ENCODE results near the gene LAMA5. TPM values are rescaled to one million over a fixed set of nuclear protein-coding genes. Genes with fewer than 3 reads are reported as not detected.

The LAMA5 gene
- total RNA-seq, 1 experiment from 2014 or later, result 1,050 TPM

DNA sequence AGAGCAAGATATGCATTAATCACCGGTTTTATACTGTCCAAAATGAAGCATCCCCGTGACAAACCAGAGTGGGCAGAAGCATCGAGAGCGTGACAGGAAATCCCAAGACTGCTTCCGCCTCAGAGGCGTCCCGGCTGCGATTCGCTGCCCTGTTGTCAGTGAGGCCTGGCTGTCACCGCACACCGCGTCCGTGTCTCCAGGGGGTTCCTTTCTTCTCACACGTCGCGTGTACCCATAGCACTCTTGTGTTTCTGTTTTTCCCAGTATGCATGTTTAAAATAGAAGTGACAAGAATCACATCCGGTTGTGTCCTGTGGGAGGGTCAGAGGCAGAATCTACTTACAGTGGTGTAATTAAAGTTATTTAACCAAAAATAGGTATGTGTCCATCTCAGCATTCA lies 72.6 kb downstream of the LAMA5 start:
- TF ChIP-seq, protein P1, sequence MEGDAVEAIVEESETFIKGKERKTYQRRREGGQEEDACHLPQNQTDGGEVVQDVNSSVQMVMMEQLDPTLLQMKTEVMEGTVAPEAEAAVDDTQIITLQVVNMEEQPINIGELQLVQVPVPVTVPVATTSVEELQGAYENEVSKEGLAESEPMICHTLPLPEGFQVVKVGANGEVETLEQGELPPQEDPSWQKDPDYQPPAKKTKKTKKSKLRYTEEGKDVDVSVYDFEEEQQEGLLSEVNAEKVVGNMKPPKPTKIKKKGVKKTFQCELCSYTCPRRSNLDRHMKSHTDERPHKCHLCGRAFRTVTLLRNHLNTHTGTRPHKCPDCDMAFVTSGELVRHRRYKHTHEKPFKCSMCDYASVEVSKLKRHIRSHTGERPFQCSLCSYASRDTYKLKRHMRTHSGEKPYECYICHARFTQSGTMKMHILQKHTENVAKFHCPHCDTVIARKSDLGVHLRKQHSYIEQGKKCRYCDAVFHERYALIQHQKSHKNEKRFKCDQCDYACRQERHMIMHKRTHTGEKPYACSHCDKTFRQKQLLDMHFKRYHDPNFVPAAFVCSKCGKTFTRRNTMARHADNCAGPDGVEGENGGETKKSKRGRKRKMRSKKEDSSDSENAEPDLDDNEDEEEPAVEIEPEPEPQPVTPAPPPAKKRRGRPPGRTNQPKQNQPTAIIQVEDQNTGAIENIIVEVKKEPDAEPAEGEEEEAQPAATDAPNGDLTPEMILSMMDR (IDR thresholded peaks at IDR 0.05; ENCODE audit: insufficient read depth in 1 of 2, low read depth in 1 of 2, low read length in 1 of 2, severe bottlenecking in 1 of 2, unreplicated experiment in 1 of 2), result no peak
- no peak for DNase-seq
- H3K36me3 ChIP-seq (ENCODE audit: control insufficient read depth, insufficient read depth, low read length), result peaks cover 2% of the 10 kb centered on the region; the same call in 1 of the 2 replicates
- no peak overlapping the region for H3K4me3 Mint-ChIP-seq (ENCODE audit: unreplicated experiment)
- intact Hi-C loops (cut with micrococcal nuclease; ENCODE audit: unreplicated experiment), result no loop called here
- H3K9me3 ChIP-seq, result no peaks in the 10 kb centered on the region
- H3K27me3 ChIP-seq (replicated peaks; ENCODE audit: control insufficient read depth, insufficient read depth, low read length), result no peaks in the 10 kb centered on the region
- H3K4me1 ChIP-seq, result no peaks in the 10 kb centered on the region
- no peak overlapping the region for H3K27ac Mint-ChIP-seq (ENCODE audit: unreplicated experiment)
- TSS peak; percentile 84 for BruUV-seq (replicated peaks)
- H3K36me3 Mint-ChIP-seq (ENCODE audit: insufficient read depth, unreplicated experiment), result peaks cover 79% of the 10 kb centered on the region
- H3K9me3 Mint-ChIP-seq (ENCODE audit: unreplicated experiment), result no peaks in the 10 kb centered on the region
- CTCF ChIA-PET, result no interaction called here
- POLR2A ChIA-PET, result no interaction called here
- H3K4me3 ChIP-seq (ENCODE audit: low read depth, low read length), result no peak overlapping the region
- no peaks in the 10 kb centered on the region for H3K27me3 Mint-ChIP-seq (ENCODE audit: insufficient read depth, unreplicated experiment)
- no peaks in the 10 kb centered on the region for H3K4me1 Mint-ChIP-seq (ENCODE audit: low read depth, unreplicated experiment)

DNA sequence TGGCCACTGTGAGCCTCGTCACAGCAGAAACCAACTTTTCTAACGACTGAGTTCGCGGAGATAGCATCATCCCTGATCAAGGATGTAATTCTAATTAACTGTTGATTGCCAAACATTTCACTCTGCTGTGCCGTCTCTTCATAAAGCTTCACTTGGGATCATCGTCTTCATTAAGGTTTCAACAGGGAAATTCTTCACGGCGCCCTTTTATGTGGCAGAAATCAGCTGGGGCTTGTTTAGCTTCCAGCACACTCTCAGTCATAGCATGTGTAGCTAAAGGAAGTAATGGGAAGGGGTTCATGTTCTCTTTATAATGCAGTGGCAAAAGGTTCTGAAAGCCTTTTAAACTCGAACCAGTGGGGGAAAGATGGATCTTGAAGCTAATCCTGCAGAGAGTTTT lies 73.2 kb downstream of the LAMA5 start:
- CTCF ChIA-PET, result interaction anchor here (0.7 kb wide), 1 partner anchor 500 kb away, joined by 3 read pairs; no protein-coding TSS in a partner anchor

DNA sequence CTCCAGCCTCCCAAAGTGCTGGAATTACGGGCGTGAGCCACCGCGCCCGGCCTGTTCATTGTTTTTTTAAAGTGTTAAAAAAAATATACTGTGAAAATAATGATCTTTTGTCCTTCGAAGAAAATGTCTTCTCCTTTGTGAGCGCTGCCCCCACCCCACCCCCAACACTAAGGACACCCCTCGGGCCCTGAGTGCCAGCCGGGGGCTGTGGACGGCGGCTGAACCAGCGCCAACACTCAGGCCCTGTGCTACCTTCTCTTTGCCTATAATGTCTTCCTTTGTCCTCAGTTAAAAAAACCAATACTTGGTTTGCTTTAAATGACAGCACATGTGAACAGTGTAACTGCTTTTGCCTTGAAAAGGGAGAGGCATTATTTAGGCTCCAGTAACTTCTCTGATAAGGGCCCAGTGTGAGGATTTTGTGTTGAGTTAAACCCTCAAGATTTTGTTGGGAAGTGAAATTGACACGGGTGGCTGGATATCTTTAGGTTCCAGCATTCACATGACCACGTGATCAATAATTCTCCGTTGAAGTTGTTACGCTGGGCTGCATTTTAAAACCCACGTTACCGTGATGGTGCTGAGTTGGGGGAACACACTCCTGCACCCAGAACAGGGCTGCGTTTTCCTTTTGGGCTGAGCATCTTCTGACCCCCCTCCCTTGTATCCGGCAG lies 73.9 kb downstream of the LAMA5 start:
- intact Hi-C loops (cut with micrococcal nuclease; ENCODE audit: unreplicated experiment), result no loop called here
- Mint-ChIP-seq H3K36me3 (ENCODE audit: insufficient read depth, unreplicated experiment) (peaks cover 73% of the 10 kb centered on the region), H3K4me1 (ENCODE audit: low read depth, unreplicated experiment) (no peaks in the 10 kb centered on the region), H3K9me3 (ENCODE audit: unreplicated experiment) (no peaks in the 10 kb centered on the region), H3K27ac (ENCODE audit: unreplicated experiment) (no peak overlapping the region), H3K4me3 (ENCODE audit: unreplicated experiment) (no peak overlapping the region), H3K27me3 (ENCODE audit: insufficient read depth, unreplicated experiment) (no peaks in the 10 kb centered on the region)
- DNase-seq, result no peak
- ChIA-PET CTCF (interaction anchor here (0.7 kb wide), 1 partner anchor 501 kb away, joined by 3 read pairs; no protein-coding TSS in a partner anchor), POLR2A (no interaction called here)
- no peaks in the 10 kb centered on the region for H3K4me1 ChIP-seq
- TF ChIP-seq, protein P1 (IDR thresholded peaks at IDR 0.05; ENCODE audit: insufficient read depth in 1 of 2, low read depth in 1 of 2, low read length in 1 of 2, severe bottlenecking in 1 of 2, unreplicated experiment in 1 of 2), result no peak
- H3K9me3 ChIP-seq, result no peaks in the 10 kb centered on the region
- no TSS peak for BruUV-seq (replicated peaks)
- H3K36me3 ChIP-seq (ENCODE audit: control insufficient read depth, insufficient read depth, low read length), result peaks cover 5% of the 10 kb centered on the region
- H3K4me3 ChIP-seq (ENCODE audit: low read depth, low read length), result no peak overlapping the region
- H3K27me3 ChIP-seq (replicated peaks; ENCODE audit: control insufficient read depth, insufficient read depth, low read length), result no peaks in the 10 kb centered on the region

More for the DNA sequence above, 73.2 kb downstream of the LAMA5 start:
- POLR2A ChIA-PET, result no interaction called here
- Histone ChIP-seq H3K4me1 (no peaks in the 10 kb centered on the region), H3K36me3 (ENCODE audit: control insufficient read depth, insufficient read depth, low read length) (peaks cover 5% of the 10 kb centered on the region), H3K4me3 (ENCODE audit: low read depth, low read length) (no peak overlapping the region), H3K9me3 (no peaks in the 10 kb centered on the region), H3K27me3 (replicated peaks; ENCODE audit: control insufficient read depth, insufficient read depth, low read length) (no peaks in the 10 kb centered on the region)
- Mint-ChIP-seq H3K4me1 (ENCODE audit: low read depth, unreplicated experiment) (no peaks in the 10 kb centered on the region), H3K36me3 (ENCODE audit: insufficient read depth, unreplicated experiment) (peaks cover 75% of the 10 kb centered on the region), H3K4me3 (ENCODE audit: unreplicated experiment) (no peak overlapping the region), H3K27ac (ENCODE audit: unreplicated experiment) (no peak overlapping the region), H3K9me3 (ENCODE audit: unreplicated experiment) (no peaks in the 10 kb centered on the region), H3K27me3 (ENCODE audit: insufficient read depth, unreplicated experiment) (no peaks in the 10 kb centered on the region)
- TF ChIP-seq, protein P1 (IDR thresholded peaks at IDR 0.05; ENCODE audit: insufficient read depth in 1 of 2, low read depth in 1 of 2, low read length in 1 of 2, severe bottlenecking in 1 of 2, unreplicated experiment in 1 of 2), result no peak
- intact Hi-C loops (cut with micrococcal nuclease; ENCODE audit: unreplicated experiment), result no loop called here
- no peak for DNase-seq
- no TSS peak for BruUV-seq (replicated peaks)

Data from Caco-2 (cell line).